CD4-positive, alpha-beta T cell treated with Interleukin-12 subunit alpha and Interleukin-12 subunit beta, for 1 hour (primary cell): Measurements from ENCODE around the gene MSX1.

Experiments used
- DNase-seq: peaks from one replicate; pipeline ENCODE4 v3.0.0-alpha.2; 2020

The MSX1 gene

GRCh38 chr4:4858527-4859324 is 739 bp upstream of the MSX1 start:
- DNase-seq: no peak

- DNase-seq: no peak
Observed at GRCh38 chr4:4859799-4860599, 534 bp downstream of the MSX1 start.

- DNase-seq: no peak
Observed at GRCh38 chr4:4860600-4861389, 1.3 kb downstream of the MSX1 start.

- DNase-seq: no peak
Observed at GRCh38 chr4:4861390-4862018, 2.0 kb downstream of the MSX1 start.

GRCh38 chr4:4862071-4862551 is 2.6 kb downstream of the MSX1 start:
- DNase-seq: no peak

- DNase-seq: no peak
Observed at GRCh38 chr4:4862665-4863482, 3.4 kb downstream of the MSX1 start.

- no peak for DNase-seq
Observed at GRCh38 chr4:4864443-4864939, 5.0 kb downstream of the MSX1 start.

GRCh38 chr4:4864940-4865704 is 5.7 kb downstream of the MSX1 start:
- DNase-seq: no peak

GRCh38 chr4:4865705-4866123 is 6.2 kb downstream of the MSX1 start:
- DNase-seq: no peak

GRCh38 chr4:4866124-4866865 is 6.8 kb downstream of the MSX1 start:
- no peak for DNase-seq

GRCh38 chr4:4866866-4867374 is 7.5 kb downstream of the MSX1 start:
- DNase-seq: no peak

- no peak for DNase-seq
Observed at GRCh38 chr4:4867375-4868039, 8.0 kb downstream of the MSX1 start.

GRCh38 chr4:4868040-4868757 is 8.7 kb downstream of the MSX1 start:
- DNase-seq: no peak

GRCh38 chr4:4868758-4869723 is 9.6 kb downstream of the MSX1 start:
- no peak for DNase-seq

GRCh38 chr4:4869731-4870571 is 10.5 kb downstream of the MSX1 start:
- DNase-seq: no peak

GRCh38 chr4:4870576-4871241 is 11.2 kb downstream of the MSX1 start:
- no peak for DNase-seq
